GM12892 (cell line): ENCODE measurements around the gene LIPA.

ENCODE experiments used
- POLR2A ChIP-seq: IDR thresholded peaks from 2 replicates; pipeline ENCODE4 v1.6.1; 2011; ENCODE audit warnings: low read depth, low read length, control low read depth
- POLR2AphosphoS5 ChIP-seq: IDR thresholded peaks from 2 replicates; pipeline ENCODE4 v1.6.1; 2011; ENCODE audit warnings: low read depth, low read length, control low read depth
- TAF1 ChIP-seq: IDR thresholded peaks from 2 replicates; pipeline ENCODE4 v1.6.1; 2011; ENCODE audit warnings: low read depth, mild to moderate bottlenecking, control low read depth, low read length, borderline replicate concordance

GRCh38 chr10:89275383-89275782, 23.8 kb upstream of the LIPA start:
- TF ChIP-seq POLR2AphosphoS5 = no peak
- TF ChIP-seq POLR2A = no peak
- TF ChIP-seq TAF1 = no peak
